ENCODE data around the gene LUC7L3.

DNA sequence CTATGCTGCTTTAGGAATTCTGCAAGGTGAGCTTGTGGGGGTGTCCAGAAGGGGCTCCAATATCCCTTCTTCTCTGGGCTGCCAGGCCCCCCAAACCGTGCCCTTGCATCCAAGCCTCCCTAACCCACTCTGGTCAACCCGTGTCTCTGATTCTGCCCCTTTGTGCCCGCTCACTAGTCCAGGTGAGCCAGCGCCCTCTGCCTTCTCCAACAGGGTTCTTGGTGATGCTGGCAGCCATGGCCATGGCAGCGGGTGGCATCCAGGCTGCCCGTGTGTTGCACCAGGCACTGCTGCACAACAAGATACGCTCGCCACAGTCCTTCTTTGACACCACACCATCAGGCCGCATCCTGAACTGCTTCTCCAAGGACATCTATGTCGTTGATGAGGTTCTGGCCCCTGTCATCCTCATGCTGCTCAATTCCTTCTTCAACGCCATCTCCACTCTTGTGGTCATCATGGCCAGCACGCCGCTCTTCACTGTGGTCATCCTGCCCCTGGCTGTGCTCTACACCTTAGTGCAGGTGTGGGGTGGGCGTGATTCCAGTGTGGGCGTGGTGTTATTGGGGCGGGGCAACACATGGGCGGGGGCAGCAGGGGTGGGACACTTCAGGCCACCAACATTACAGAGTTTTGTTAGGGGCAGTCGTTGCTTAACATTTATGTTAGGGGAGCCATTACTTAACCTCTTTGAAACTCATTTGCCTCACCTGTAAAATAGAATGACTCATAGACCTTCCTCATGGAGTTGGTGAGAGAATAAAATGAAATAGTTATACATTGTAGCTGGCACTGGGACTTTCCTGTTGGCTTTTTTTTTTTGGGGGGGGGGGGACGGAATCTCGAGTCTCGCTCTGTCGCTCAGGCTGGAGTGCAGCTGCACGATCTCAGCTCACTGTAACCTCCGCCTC is 43.1 kb upstream of the LUC7L3 start:
- TF ChIP-seq, protein P1, sequence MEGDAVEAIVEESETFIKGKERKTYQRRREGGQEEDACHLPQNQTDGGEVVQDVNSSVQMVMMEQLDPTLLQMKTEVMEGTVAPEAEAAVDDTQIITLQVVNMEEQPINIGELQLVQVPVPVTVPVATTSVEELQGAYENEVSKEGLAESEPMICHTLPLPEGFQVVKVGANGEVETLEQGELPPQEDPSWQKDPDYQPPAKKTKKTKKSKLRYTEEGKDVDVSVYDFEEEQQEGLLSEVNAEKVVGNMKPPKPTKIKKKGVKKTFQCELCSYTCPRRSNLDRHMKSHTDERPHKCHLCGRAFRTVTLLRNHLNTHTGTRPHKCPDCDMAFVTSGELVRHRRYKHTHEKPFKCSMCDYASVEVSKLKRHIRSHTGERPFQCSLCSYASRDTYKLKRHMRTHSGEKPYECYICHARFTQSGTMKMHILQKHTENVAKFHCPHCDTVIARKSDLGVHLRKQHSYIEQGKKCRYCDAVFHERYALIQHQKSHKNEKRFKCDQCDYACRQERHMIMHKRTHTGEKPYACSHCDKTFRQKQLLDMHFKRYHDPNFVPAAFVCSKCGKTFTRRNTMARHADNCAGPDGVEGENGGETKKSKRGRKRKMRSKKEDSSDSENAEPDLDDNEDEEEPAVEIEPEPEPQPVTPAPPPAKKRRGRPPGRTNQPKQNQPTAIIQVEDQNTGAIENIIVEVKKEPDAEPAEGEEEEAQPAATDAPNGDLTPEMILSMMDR (IDR thresholded peaks at IDR 0.05; ENCODE audit: poor library complexity), result no peak
- TF ChIP-seq EZH2phosphoT487 (IDR thresholded peaks at IDR 0.05; ENCODE audit: low read depth, severe bottlenecking, unreplicated experiment), result no peak
